OCI-LY1 (cell line): Measurements from ENCODE around the gene GSG1L.

Experiments used
- H2AFZ ChIP-seq: fragments of 200-600 bp; sonication (generic), shearing (Covaris generic); 2 replicates; pipeline ENCODE4 v1.6.0; 2014; ENCODE audit warnings: antibody characterized with exemption, mild to moderate bottlenecking, low read length
- H3F3A ChIP-seq: fragments of 200-600 bp; sonication (generic), shearing (Covaris generic); 2 replicates; pipeline ENCODE4 v1.6.0; 2014; ENCODE audit warnings: mild to moderate bottlenecking, antibody characterized with exemption, low read length, moderate library complexity; ENCODE audit not compliant: insufficient read depth
- H3K27ac ChIP-seq: fragments of 200-600 bp; sonication (generic); 2 replicates; pipeline ENCODE4 v1.5.1; 2014; ENCODE audit warnings: low read length, mixed run types, mild to moderate bottlenecking, low read depth; ENCODE audit not compliant: poor library complexity, severe bottlenecking
- H3K27me3 ChIP-seq: fragments of 200-600 bp; sonication (generic); 2 replicates; pipeline ENCODE4 v1.6.0; 2014; ENCODE audit warnings: antibody characterized with exemption, mild to moderate bottlenecking, low read length, moderate library complexity; ENCODE audit not compliant: insufficient read depth
- H3K36me3 ChIP-seq: fragments of 200-600 bp; sonication (generic); 2 replicates; pipeline ENCODE4 v1.6.1; 2014; ENCODE audit warnings: mild to moderate bottlenecking, antibody characterized with exemption, low read length, moderate library complexity, mixed read lengths; ENCODE audit not compliant: insufficient read depth
- H3K4me1 ChIP-seq: fragments of 200-600 bp; sonication (generic); 2 replicates; pipeline ENCODE4 v1.5.1; 2014; ENCODE audit warnings: mild to moderate bottlenecking, low read length, moderate library complexity; ENCODE audit not compliant: insufficient read depth, severe bottlenecking
- H3K4me2 ChIP-seq: fragments of 200-600 bp; sonication (generic), shearing (Covaris generic); 2 replicates; pipeline ENCODE4 v1.6.1; 2014; ENCODE audit warnings: low read length
- H3K4me3 ChIP-seq: fragments of 200-600 bp; sonication (generic); 2 replicates; pipeline ENCODE4 v1.5.1; 2014; ENCODE audit warnings: low read length, low read depth, mild to moderate bottlenecking, mixed read lengths; ENCODE audit not compliant: poor library complexity, severe bottlenecking
- H3K79me2 ChIP-seq: fragments of 200-600 bp; shearing (Covaris generic); 2 replicates; pipeline ENCODE4 v1.6.1; 2016; ENCODE audit warnings: mixed run types, low read length, mixed read lengths; ENCODE audit not compliant: insufficient read depth
- H3K9ac ChIP-seq: fragments of 200-600 bp; sonication (generic), shearing (Covaris generic); 2 replicates; pipeline ENCODE4 v1.6.1; 2014; ENCODE audit warnings: mild to moderate bottlenecking, low read length, mixed read lengths
- H3K9me2 ChIP-seq: fragments of 200-600 bp; sonication (generic), shearing (Covaris generic); 2 replicates; pipeline ENCODE4 v1.6.1; 2014; ENCODE audit warnings: low read depth, mild to moderate bottlenecking, low read length, mixed read lengths
- H3K9me3 ChIP-seq: fragments of 200-600 bp; shearing (Covaris generic); 2 replicates; pipeline ENCODE4 v1.6.1; 2014; ENCODE audit warnings: low read length, mixed read lengths
- H4K20me1 ChIP-seq: fragments of 200-600 bp; sonication (generic), shearing (Covaris generic); 2 replicates; pipeline ENCODE4 v1.6.0; 2016; ENCODE audit warnings: mild to moderate bottlenecking, low read length; ENCODE audit not compliant: insufficient read depth
- EZH2 ChIP-seq: fragments of 200-600 bp; sonication (generic), shearing (Covaris generic); IDR thresholded peaks from 2 replicates; pipeline ENCODE4 v1.8.0; 2017; ENCODE audit warnings: borderline replicate concordance, mixed run types, mild to moderate bottlenecking, antibody characterized with exemption, low read length, moderate library complexity, mixed read lengths
- TF ChIP-seq, protein P1 (sequence below): fragments of 200-600 bp; sonication (generic), shearing (Covaris generic); IDR thresholded peaks from 2 replicates; pipeline ENCODE4 v1.5.1; 2017; ENCODE audit warnings: mild to moderate bottlenecking, antibody characterized with exemption, low read length, moderate library complexity, mixed read lengths

Gene GSG1L

DNA sequence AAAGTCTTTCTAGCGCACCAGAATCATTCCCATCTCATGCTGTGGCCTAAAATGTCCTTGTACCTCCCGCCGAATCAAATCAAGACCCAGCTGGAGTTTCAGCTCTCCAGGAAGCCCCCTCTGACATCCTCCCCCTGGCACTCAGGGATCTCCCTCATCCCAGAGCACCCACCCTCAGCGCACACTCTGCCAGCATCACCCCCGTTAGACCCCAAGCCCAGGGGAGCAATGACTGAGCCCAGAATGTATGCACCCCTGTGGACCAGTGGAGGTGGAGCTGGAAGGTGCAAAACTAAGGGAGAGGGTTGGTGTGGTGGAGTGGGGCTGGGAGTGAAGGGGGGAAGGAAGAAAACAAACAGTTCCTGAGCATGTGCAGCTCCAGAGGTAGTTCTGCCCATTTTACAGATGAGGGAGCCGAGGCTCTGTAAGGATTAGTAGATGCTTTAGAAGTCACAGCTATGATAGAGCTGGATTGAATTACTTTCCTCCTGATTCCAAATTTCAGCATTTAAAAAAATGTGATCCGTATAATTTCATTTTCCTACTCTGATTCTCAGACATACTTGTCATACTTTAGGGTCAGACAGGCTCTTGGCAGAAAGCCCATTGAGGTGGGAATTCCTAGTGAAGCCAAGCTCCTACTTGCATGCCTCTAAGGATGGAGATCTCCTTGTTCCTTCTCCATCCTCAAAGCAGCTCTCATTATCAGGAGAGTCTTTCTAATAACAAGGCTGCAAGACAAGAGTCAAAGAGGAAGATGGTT is 270.8 kb downstream of the GSG1L start:
- Histone ChIP-seq H3K27ac (no peak overlapping the region), H3K4me2 (no peak overlapping the region), H4K20me1 (no peaks in the 10 kb centered on the region), H3K36me3 (no peaks in the 10 kb centered on the region), H3K9ac (no peak overlapping the region), H3F3A (no peaks in the 10 kb centered on the region), H3K27me3 (no peaks in the 10 kb centered on the region), H3K9me2 (no peaks in the 10 kb centered on the region), H3K4me1 (no peaks in the 10 kb centered on the region), H3K79me2 (no peaks in the 10 kb centered on the region), H3K4me3 (no peak overlapping the region), H2AFZ (no peak overlapping the region), H3K9me3 (no peaks in the 10 kb centered on the region)
- TF ChIP-seq, protein P1, sequence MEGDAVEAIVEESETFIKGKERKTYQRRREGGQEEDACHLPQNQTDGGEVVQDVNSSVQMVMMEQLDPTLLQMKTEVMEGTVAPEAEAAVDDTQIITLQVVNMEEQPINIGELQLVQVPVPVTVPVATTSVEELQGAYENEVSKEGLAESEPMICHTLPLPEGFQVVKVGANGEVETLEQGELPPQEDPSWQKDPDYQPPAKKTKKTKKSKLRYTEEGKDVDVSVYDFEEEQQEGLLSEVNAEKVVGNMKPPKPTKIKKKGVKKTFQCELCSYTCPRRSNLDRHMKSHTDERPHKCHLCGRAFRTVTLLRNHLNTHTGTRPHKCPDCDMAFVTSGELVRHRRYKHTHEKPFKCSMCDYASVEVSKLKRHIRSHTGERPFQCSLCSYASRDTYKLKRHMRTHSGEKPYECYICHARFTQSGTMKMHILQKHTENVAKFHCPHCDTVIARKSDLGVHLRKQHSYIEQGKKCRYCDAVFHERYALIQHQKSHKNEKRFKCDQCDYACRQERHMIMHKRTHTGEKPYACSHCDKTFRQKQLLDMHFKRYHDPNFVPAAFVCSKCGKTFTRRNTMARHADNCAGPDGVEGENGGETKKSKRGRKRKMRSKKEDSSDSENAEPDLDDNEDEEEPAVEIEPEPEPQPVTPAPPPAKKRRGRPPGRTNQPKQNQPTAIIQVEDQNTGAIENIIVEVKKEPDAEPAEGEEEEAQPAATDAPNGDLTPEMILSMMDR, result no peak
- no peak for TF ChIP-seq EZH2

DNA sequence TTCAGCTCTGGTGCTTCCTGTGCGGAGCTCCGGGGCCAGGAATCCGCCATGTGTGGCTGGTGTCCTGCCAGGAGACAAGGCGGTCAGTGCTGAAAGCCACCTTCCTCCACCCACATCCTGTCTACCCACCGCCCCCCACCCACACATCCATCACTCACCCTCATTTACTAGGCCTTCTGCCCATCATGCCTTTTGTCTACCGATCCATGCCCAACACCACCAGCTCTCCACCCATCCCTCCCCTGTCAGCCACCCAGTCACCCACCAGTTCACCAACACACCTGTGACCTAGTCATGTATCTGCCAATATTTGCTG is 272.2 kb downstream of the GSG1L start:
- H3K4me3 ChIP-seq, result no peak overlapping the region
- no peaks in the 10 kb centered on the region for H3K36me3 ChIP-seq
- no peaks in the 10 kb centered on the region for H3K4me1 ChIP-seq
- no peak overlapping the region for H3K4me2 ChIP-seq
- no peak overlapping the region for H2AFZ ChIP-seq
- no peaks in the 10 kb centered on the region for H3K79me2 ChIP-seq
- H3K9ac ChIP-seq, result no peak overlapping the region
- H3F3A ChIP-seq, result no peaks in the 10 kb centered on the region
- H3K9me3 ChIP-seq, result no peaks in the 10 kb centered on the region
- no peaks in the 10 kb centered on the region for H3K27me3 ChIP-seq
- H4K20me1 ChIP-seq, result no peaks in the 10 kb centered on the region
- TF ChIP-seq, protein P1, result no peak
- no peak for TF ChIP-seq EZH2
- no peak overlapping the region for H3K27ac ChIP-seq
- H3K9me2 ChIP-seq, result no peaks in the 10 kb centered on the region

DNA sequence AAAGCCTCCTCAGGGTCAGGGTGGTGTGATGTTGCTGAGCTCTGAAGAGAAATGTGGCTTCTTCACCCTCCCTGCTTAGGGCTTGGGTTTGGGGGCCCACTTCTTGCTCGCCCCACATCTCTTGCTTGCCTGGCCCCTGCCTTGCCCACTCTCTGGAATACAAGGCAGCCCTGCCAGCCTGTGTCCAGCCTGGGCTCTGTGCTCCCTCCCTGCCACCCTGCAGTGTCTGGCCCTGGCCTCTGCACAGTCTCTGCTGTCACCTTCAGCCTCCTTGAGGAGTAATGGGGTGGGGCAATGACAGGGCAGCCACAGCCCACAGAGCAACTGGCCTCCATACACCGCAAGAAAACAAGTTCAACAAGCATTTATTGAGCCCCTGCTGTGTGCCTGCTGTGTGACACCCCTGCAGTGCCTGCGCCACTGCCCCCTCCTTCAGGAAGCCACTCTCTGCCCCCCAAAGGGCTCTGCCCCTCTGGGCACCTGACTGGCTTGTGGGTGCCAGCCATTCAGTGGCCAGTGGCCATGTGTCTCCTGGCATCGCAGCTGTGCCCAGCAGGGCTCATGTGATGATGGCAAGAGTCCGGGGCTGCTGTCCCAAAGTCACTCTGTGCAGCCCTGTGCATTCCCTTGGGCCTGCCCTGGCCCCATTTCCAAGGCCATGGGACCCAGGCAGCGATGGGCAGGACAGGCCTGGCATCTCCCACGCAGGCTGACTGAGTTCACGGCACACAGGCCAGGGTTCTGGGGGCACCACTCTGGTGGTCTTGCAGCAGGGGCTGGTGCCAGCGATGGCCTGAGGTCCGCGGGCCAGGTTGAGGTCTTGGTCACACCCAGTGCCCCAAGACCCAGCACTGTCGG is 272.7 kb downstream of the GSG1L start:
- Histone ChIP-seq H4K20me1 (no peaks in the 10 kb centered on the region), H3K27me3 (no peaks in the 10 kb centered on the region), H3K79me2 (no peaks in the 10 kb centered on the region), H3K27ac (no peak overlapping the region), H3K9ac (no peak overlapping the region), H3K4me1 (no peaks in the 10 kb centered on the region), H3K4me2 (no peak overlapping the region), H3K4me3 (no peak overlapping the region), H3F3A (no peaks in the 10 kb centered on the region), H2AFZ (no peak overlapping the region), H3K9me2 (no peaks in the 10 kb centered on the region), H3K36me3 (no peaks in the 10 kb centered on the region), H3K9me3 (no peaks in the 10 kb centered on the region)
- TF ChIP-seq EZH2, result no peak
- TF ChIP-seq, protein P1, result no peak
